ENCODE data around the gene C1orf198. TPM values are rescaled to one million over a fixed set of nuclear protein-coding genes. Genes with fewer than 3 reads are reported as not detected.
A peak's percentile ranks its signal among the peaks of the same experiment; 100 is the strongest.

C1orf198 gene
- total and polyA plus RNA-seq, 11 donors, result 23.1 to 145 (median 63.8) TPM

- intact Hi-C loops (cut with DNase I), result loop anchor here in 8 of 10 donors (5.0 to 10.0 kb wide), 6 partner anchors 39 to 111 kb away; partner anchors contain the start of genes ARV1 (in 1 of the 8) and TTC13 (in 1 of the 8)
- peak in 3 of 4 donors; percentile 11 to 55 (median 27) for ATAC-seq
- Histone ChIP-seq H3K9me3 (no peaks in the 10 kb centered on the region), H3K36me3 (peaks cover 0 to 3% (median 0%) of the 10 kb centered on the region in 9 donors), H3K4me3 (peak overlapping the region; percentile 69 to 98 (median 91)), H3K27me3 (no peaks in the 10 kb centered on the region), H3K27ac (peak overlapping the region; percentile 75 to 97 (median 88)), H3K4me1 (peaks cover 7 to 79% (median 57%) of the 10 kb centered on the region in 12 donors)
- TF ChIP-seq POLR2A (IDR thresholded peaks at IDR 0.05), result peak in 1 of 2 donors; percentile 58
- no peak for TF ChIP-seq CTCF (IDR thresholded peaks at IDR 0.05)
- 27 to 41% (median 30%) methylated on average over 9 of the region's 9 CpGs for WGBS, 4 donors
- no peak for DNase-seq
These were observed 1.9 kb downstream of the C1orf198 start for GRCh38 chr1:230866171-230867070.

DNA sequence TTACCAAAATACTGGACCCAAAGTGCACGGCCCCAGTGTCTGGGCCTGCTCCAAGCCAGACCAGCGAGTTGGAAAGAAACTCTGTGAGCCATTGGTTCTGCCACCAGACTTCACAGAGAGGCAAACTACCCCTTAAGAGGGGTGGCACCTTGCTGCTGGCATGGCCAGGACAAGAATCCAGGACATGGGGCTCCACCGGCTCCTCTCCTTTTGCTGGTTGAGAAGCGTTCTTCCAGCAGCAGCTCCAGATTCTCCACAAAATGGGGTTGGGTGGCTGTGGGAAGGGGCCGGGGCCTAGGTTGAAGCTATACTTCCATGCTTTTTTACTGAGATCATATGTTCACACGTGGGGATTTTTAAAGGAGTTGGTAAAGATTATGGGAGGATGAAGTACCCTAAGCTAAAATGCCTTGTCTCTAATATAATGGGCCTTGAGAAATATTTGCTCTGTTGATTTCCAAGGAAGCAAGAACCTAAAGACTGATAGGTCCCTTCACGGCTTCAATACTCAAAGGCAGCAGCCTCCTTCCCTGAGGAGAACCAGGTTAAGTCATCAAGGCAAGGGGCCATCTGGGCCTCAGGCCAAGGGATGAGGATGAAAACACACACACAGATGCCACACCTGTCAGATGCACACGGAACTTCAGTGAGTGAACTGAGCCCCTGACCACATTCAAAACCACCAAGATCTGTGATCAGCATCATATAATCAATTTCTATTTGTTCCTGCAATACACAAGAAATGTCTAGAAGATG lies 3.1 kb downstream of the C1orf198 start:
- peaks cover 7 to 90% (median 60%) of the 10 kb centered on the region in 12 donors for H3K4me1 ChIP-seq
- WGBS, 4 donors, result 69 to 78% (median 77%) methylated on average over 7 to 8 of the region's 8 CpGs
- no peak for DNase-seq

DNA sequence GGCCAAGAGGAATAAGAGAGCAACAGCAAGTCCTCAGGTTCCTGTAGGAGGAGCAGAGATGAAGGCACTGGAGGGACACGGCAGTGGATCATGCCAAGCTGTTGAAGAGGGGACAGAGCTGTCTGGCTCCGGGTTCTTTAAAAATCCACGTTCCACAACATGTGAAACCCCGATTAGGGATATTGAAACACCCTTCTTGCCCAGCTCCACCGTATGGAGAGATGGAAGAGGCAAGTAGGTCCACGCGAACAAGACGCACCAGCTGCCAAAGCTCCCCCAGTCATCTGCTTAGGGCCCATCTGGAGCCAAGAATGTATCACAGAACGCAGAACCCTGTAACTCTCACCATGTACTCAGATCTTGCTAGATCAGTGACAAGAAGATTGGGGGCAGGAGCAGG lies 3.9 kb downstream of the C1orf198 start:
- 31 to 48% (median 46%) methylated on average over 9 of the region's 9 CpGs for WGBS, 4 donors
- no peak for DNase-seq
- peaks cover 7 to 90% (median 62%) of the 10 kb centered on the region in 12 donors for H3K4me1 ChIP-seq

More for the DNA sequence above, 3.1 kb downstream of the C1orf198 start:
- Histone ChIP-seq H3K36me3 (peaks cover 0 to 4% (median 0%) of the 10 kb centered on the region in 9 donors), H3K27me3 (no peaks in the 10 kb centered on the region), H3K9me3 (no peaks in the 10 kb centered on the region), H3K4me3 (peak overlapping the region in 8 of 12 donors; percentile 2 to 98 (median 84)), H3K27ac (peak overlapping the region in 10 of 12 donors; percentile 3 to 97 (median 93))
- intact Hi-C loops (cut with DNase I), result loop anchor here in 8 of 10 donors (5.0 to 10.0 kb wide), 6 partner anchors 38 to 112 kb away; partner anchors contain the start of genes ARV1 (in 1 of the 8) and TTC13 (in 1 of the 8)
- TF ChIP-seq CTCF (IDR thresholded peaks at IDR 0.05) (no peak), POLR2A (IDR thresholded peaks at IDR 0.05) (no peak)
- no peak for ATAC-seq

More for the DNA sequence above, 3.9 kb downstream of the C1orf198 start:
- peaks cover 0 to 4% (median 0%) of the 10 kb centered on the region in 9 donors for H3K36me3 ChIP-seq
- TF ChIP-seq CTCF (IDR thresholded peaks at IDR 0.05) (no peak), POLR2A (IDR thresholded peaks at IDR 0.05) (no peak)
- H3K27ac ChIP-seq, result peak overlapping the region in 9 of 12 donors; percentile 3 to 97 (median 74)
- peak overlapping the region in 5 of 12 donors; percentile 2 to 98 (median 7) for H3K4me3 ChIP-seq
- H3K27me3 ChIP-seq, result no peaks in the 10 kb centered on the region
- ATAC-seq, result no peak
- no peaks in the 10 kb centered on the region for H3K9me3 ChIP-seq
- intact Hi-C loops (cut with DNase I), result loop anchor here in 3 of 10 donors (5.0 to 10.0 kb wide), 2 partner anchors 37 to 60 kb away; no protein-coding TSS in a partner anchor

Data from heart left ventricle (tissue), 16 donors.